ENCODE results near the gene MYH7B.

Gene MYH7B

DNA sequence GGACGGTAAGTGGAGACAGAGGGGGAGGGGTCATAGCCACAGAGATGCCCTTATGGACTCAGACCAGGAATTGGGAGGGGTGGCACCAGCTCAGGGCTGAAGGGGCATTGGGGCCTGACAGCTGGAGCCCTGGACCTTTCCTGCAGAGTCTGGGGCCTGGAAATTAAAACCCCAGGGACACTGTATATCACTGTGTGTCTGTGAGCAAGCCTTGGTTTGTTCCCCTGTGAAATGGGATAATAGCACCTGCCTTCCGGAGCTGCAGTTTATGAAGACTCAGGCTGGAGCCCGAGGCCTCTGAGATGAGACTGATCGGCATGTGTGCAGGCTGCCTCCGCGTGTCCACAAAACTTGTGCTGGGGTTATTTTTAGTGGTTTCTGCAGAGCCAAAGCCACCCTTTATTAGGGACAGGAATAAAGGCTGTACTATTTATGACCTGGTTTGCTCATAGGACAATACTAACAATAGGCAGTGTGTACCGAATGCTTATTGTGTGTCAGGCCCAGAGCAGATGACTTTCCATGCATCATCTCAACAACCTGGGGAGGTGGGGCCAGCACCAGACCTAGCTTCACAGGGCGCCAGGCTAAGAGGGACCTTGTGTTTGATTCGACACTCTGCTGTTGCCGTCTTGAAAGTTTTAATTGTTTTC lies 22.6 kb downstream of the MYH7B start:
- DNase-seq = no peak

DNA sequence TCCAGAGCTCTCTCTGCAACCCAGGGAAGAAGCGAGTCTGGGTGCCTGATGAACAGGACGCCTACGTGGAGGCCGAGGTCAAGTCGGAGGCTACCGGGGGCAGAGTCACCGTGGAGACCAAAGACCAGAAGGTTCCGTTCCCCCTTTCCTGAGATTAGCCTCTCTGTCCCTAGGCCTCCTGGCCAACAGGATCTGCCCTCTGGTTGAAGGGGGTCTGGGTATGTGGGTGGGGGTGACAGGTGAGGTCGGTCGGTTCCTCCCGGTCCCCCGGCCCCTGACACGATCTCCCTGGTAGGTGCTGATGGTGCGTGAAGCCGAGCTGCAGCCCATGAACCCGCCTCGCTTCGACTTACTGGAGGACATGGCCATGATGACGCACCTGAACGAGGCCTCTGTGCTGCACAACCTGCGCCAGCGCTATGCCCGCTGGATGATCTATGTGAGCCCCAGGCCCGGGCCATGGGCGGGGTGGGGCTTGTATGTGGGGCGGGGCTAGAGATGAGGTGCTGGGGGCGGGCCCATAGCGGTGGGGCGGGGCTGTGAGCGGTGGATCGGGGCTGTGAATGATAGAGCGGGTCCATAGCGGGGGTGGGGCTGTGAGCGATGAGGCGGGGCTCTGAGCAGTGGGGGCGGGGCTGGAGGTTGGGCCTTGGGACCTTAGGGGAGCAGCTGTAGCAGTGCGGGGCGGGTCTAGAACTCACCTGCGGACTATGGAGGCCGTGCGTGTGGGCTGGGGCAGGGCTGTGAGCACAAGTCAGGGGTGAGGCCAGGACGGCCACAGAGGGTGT lies 23.9 kb downstream of the MYH7B start:
- peak; percentile 9 for DNase-seq

DNA sequence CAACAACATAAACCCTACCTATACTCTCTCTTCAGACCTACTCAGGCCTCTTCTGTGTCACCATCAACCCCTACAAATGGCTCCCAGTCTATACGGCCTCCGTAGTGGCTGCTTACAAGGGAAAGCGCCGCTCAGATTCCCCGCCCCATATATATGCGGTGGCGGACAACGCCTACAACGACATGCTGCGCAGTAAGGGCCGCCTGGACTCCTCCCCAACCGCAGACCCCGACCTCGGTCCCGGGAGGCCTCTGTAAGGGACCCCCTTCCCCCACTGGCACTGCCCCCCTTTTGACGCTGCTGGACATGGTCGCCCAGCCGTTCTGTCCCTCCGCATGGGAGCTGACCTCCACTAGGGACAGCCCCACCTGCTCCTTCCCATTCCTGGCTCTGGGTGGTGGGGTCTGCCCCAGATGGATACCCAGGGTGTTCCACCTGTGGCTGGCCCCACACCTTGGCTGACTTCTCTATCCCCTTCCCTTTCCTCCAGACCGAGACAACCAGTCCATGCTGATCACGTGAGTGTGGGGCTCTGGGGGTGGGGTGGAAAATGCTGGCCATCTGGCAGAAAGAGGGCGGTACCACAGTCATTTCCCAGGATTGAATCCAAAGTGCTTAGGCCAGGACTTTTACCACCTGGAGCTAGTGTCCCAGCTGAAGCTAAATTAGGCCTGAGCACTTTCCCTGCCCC lies 25.0 kb downstream of the MYH7B start:
- DNase-seq = no peak

DNA sequence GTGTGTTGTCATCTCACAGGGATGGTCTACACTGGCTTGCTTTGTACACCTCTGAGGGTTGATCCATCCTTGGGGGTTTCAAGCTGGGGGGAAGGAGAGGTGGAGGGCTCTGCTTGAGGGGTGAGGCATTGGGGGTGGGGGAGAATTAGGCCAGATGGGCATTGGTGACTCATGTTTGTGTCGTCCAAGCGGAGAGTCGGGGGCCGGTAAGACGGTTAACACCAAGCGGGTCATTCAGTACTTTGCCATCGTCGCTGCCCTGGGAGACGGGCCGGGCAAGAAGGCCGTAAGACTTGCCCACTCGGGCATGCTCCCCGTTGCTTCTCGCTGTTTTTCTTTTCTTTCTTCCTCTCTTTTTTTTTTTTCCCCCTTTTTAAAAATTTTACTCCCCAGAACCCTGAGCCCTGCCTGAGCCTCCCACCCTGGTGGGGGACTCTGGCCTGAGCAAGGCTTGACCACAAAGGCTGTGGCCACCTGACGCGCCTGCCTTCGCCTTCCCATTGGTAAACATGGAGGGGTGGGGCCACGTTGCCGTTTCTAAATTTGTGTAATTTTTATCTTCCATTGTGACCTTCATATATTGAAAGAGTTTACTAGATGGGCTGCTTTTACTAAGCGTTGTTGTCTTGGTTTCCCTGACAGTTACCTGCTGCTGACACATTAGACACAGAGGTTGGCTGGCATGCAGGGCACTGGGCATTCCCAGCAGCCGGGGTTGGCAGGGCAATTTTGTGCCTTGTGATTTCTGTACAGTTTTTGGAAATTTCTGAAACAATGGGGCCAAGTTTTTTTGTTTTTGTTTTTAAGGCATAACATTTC lies 26.8 kb downstream of the MYH7B start:
- no peak for DNase-seq

DNA sequence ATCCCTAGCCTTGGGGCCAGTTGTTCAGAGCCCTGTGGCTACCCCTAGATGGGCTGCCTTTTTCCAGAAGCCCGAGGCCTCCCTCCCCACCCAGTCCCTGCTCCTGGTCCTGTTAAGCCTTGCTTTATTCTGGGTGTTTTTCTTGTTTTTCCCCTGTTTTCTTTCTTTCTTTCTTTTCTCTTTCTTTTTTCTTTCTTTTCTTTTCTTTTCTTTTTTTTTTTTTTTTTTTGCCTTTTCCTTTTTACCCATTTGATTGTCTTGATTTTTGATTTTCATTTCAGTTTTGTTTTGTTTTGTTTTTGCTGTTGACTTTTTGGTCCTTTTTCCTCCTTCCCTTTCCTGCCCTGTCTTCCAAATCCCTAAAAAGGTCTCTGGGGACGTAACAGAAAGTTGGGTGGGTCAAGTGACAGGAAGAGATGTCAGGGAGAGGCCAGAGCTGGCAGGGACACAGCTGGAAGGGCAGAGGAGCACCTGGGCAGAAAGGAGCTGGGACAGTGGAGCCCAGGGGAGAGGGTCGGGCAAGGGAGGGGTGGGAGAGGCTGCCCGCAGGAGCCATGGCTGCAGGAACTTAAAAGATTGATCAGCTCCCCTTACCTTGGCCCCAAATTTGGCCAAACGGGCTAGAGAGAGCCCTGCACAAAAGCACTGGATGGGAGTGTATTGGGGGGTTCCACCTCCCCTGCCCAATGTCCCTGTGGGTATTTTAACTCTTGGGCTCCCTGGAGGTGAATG lies 27.6 kb downstream of the MYH7B start:
- no peak for DNase-seq

DNA sequence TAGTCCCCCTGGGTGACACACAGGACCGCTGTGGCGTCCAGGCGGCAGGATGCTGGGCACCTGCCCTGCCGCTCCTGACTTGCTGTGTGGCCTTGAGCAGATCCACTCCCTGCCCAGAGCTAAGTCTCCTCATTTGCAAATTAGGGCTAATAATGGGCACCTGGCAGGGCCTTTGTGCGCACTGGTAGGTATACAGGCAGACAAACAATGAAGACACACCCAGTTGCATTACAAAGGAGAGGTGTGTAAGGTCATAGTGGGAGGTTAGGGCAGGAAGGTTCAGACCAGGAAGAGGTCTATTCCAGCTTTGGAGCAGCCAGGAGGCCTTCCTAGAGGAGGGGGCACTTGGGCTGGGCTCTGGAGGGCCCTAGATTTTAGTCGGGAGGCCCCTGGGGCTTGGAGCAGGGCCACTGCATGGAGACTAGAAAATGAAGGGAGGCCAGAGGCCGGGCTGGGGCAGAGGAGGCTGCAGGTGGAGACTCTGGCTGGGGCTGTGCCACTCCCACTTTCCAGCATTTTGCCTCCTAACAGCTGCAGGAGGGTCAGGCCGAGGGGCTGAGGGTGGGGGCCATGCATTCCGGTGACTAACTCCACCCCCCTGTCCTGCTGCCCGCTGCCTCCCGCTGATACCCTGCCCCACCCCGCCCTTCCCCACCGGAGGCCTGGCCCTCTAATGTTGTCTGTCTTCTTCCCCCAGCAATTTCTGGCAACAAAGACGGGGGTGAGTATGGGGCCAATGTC lies 28.5 kb downstream of the MYH7B start:
- DNase-seq = no peak

DNA sequence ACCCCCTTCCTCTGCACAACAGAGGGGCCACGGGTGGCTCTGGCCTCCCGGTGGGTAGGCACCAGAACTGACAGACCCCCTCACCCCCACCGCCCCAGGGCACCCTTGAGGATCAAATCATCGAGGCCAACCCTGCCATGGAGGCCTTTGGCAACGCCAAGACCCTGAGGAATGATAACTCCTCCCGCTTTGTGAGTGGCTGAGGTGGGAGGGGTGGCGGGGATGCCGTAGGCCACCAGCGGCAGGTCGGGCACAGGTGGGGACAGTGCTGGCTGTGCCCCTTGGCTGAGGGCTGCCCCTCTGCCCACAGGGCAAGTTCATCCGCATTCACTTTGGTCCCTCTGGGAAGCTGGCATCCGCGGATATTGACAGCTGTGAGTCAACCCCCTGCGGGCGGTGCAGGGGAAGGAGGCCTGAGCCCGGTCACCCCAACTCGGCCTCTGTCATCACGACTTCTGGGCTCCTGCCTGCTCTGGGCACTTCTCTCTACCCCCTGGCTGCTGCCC lies 29.1 kb downstream of the MYH7B start:
- no peak for DNase-seq

DNA sequence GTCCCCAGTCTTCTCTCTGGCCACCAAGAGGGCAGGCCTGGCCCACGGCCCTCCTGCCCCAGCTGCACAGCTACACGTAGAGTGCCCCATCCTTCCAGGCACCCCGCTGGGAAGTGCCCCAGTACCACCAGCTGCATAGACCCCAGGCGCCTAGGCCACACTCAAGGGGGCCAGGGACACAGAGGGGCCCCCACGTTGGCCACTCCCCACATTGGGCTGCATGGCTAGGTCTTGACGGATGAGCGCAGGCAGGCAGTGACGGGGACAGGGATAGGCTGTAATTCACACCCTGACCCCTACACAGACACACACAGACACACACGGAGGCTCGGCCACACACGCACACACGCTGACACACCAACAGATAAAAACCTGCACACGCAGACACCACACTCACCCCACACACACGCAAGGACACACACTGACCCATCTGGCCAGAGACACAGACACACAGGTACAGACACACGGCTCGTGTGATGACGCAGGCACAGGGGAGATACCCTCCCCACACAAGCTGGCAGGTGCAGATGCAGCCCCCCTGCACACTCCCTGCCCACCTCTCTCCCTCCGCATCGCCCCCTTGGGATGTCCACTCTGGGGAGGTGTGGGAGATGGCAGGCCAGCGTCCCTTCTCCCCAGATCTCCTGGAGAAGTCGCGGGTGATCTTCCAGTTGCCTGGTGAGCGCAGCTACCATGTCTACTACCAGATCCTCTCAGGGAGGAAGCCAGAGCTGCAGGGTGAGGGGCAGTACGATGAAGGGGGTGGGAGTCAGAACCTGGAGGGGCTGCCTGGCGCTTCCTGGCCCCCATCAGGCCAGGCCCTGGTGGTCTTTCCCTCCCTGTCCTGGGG lies 30.0 kb downstream of the MYH7B start:
- no peak for DNase-seq

DNA sequence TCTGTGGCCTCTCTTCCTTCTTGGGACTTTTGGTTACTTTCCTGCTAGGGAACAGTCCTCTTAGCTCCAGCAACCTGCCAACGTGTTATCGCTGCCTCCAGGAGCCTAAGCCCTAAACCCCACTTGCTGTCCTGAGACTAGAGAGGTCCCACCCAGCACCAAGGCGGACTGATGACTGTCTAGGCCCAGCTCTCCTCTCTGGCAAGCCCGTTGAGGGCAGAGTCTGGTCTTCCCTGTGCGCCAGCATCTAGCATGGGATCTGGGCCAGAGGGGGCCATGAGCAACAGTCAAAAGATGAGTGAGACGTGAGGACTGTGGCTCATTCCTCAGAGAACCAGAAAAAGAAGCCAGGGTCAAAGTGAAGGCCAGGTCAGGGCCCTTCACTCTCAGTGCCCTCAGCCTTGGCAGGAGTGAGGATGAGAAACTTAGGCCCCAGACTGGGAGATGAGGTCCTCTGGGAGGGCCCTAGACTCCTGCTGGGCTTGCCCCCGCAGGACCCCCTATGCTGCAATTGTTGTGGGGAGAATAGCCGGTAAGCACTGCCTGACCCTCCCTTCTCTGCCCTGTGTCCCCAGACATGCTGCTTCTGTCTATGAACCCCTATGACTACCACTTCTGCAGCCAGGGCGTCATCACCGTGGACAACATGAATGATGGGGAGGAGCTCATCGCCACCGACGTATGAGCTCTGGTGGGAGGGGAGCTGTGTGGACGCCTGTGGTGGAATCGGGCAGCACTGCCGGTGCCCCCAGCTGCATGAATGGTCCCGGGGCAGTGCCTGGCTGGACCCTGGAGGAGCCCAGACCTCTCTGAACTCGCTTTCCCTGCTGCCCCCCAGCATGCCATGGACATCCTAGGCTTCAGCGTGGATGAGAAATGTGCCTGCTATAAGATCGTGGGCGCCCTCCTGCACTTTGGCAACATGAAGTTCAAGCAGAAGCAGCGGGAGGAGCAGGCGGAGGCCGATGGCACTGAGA lies 30.9 kb downstream of the MYH7B start:
- DNase-seq = no peak

DNA sequence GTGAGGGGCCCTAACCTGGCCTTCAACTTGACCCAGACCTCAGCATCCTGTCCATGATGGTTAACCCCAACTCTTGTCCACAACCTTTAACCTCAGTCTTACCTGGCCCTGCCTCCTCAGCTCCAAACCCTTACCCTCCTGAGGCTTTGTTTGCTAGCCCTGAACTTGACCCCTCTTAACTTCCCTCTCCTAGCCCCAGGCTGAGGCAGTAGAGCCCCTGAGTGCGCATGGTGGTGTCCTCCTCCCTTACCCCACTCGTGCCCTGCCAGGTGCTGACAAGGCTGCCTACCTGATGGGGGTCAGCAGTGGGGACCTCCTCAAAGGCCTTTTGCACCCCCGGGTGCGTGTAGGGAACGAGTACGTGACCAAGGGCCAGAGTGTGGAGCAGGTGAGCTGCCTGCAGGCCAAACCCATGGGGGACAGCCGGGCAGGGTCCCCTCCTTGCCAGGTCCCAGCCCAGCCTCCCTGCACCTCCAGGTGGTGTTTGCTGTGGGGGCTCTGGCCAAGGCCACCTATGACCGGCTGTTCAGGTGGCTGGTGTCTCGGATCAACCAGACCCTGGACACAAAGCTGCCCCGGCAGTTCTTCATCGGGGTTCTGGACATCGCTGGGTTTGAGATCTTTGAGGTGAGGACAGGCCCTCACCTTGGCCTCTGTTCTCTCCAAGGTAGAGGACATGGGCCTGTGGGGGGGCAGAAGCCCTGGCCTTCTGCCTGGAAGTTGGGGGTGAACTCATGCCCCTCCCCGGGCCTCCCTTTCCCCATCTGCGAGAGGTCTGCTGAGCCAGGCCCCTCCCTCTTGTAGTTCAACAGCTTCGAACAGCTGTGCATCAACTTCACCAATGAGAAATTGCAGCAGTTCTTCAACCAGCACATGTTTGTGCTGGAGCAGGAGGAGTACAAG lies 31.9 kb downstream of the MYH7B start:
- DNase-seq = no peak

DNA sequence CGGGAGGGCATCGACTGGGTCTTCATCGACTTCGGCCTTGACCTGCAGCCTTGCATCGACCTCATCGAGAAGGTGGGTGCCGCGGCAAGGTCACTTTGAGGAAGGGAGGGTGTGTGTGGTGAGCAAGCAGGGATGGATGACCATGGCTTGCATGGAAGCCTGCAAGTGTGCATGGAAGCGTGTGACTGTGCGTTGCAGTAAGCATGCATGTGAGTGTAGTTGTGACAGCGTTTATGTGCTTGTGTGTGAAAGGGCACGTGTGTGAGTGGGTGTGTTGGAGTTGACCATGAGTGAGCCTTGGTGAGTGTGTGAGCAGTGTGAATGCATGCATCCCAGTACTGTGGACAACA lies 32.5 kb downstream of the MYH7B start:
- no peak for DNase-seq

DNA sequence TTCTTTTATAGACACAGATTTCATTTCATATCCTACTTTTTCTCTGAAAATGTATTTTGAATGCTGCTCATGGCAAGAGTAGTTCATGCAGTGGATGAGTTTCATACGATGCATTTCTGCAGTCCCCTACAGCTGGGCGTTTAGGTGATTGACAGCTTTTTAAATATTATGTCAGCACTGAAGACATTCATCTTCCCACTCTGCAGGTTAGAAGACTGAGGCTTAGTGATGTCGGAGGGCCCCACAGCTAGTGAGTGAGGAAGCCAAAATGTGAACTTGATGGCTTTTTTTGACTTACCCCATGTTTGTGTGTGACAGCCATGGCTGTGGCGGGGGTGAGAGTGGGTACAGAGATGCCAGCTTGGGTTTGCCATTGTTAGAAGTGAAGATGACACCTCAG lies 33.5 kb downstream of the MYH7B start:
- DNase-seq = no peak

DNA sequence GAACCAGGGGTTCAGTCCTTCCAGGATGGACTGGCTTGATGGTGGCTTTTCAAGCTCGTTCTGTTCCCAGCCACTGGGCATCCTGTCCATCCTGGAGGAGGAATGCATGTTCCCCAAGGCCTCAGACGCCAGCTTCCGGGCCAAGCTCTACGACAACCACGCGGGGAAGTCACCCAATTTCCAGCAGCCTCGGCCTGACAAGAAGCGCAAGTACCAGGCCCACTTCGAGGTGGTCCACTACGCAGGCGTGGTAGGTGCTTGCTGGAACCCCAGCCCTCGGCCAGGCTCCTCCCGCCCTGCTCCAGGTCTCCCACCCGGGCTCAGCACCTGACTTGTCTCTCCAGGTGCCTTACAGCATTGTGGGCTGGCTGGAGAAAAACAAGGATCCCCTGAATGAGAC lies 34.0 kb downstream of the MYH7B start:
- DNase-seq = no peak

DNA sequence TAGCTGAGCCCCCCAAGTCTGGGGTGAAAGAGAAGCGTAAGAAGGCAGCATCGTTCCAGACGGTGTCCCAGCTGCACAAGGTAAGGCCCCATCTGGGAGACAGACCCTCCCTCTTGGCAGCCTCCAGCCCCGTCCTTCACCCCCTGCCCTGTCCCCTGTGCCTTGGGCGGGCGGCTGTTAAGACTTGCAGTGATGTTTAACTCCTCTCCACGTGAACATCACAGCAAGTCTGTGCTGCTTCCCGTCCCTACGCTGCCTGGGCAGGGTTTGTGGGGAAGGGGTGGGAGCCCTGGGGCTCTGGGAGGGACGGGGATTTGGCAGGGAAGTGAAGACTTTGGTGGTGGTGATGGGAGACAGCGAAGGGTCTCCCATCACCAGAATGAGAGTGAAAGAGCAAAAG lies 34.6 kb downstream of the MYH7B start:
- no peak for DNase-seq

DNA sequence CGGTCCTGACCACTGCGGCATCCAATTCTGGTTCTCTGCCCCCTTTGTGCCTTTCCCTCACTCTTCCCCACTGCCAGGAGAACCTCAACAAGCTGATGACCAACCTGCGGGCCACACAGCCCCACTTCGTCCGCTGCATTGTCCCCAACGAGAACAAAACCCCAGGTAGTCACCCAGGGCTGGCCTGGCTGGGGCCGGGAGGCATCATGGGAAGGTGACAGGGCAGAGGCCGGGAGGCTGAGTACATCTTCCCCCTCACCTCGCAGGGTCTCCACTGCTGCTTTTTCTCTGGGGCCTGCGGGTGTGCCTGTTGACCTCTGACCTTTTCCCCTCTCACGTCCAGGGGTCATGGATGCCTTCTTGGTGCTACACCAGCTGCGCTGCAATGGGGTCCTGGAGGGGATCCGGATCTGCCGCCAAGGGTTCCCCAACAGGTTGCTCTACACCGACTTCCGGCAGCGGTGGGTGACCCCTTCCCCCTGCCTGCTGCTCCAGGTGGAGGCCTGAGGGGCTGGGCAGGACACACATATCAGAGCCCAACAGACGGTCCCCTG lies 35.1 kb downstream of the MYH7B start:
- no peak for DNase-seq

DNA sequence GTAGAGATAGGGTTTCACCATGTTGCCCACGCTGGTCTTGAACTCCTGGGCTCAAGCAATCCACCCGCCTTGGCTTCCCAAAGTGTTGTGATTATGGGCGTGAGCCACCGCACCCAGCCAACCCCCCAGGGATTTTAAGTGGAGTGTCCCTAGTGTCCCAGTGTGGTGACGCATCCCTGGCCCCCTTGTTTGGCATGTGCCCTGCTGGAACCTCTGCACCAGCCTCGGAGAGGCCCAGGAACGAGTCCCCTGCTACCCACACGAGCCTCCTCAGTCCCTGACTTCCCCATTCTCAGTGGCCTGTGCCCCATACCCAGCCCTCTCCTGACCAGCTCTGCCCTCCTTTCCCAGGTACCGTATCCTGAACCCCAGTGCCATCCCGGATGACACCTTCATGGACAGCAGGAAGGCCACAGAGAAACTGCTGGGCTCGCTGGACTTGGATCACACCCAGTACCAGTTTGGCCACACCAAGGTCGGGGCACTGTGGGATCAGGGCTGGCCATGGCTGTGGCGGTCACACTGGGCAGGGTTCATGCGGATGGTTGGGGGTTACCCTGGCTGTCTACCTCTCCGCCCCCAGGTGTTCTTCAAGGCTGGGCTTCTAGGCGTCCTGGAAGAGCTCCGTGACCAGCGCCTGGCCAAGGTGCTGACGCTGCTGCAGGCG lies 37.2 kb downstream of the MYH7B start:
- no peak for DNase-seq

DNA sequence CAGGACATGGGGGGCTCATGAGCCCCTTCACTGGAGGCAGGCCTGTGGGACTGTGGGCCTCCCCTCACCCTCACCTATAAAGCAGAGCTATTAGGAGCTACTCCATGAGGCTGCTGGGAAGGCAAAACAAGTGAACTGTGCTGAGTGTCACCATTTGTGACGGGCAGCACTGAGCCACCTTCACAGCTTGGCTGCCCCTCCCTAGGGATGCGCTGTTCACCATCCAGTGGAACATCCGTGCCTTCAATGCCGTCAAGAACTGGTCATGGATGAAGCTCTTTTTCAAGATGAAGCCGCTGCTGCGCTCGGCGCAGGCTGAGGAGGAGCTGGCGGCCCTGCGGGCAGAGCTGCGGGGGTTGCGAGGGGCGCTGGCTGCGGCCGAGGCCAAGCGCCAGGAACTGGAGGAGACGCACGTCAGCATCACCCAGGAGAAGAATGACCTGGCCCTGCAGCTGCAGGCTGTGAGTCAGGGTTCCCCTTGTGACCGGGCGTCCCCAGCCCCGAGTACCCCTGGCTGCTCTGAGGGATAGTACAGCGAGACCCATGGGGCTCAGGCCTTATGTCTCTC lies 38.4 kb downstream of the MYH7B start:
- no peak for DNase-seq
